Common myeloid progenitor, CD34-positive (primary cell): ENCODE measurements around the gene PPP2R3A.

Experiments used
- CTCF ChIA-PET: fragments of 350-600 bp; sonication (Branson Sonifier 250); formaldehyde crosslinking; loops from one replicate; lab custom pipeline; 2021; ENCODE audit warnings: antibody characterized with exemption; lab: Charles Lee
- POLR2A ChIA-PET: fragments of 350-600 bp; sonication (Branson Sonifier 250); formaldehyde crosslinking; loops from one replicate; lab custom pipeline; 2021; ENCODE audit warnings: antibody characterized with exemption; lab: Charles Lee
- DNase-seq, 3 donors: peaks; one replicate each; pipeline versions ENCODE4 v3.0.0 to v3.0.0-alpha.2; 2013
- H3K27ac ChIP-seq, 2 experiments: 1 replicate in 1 of 2; 2 replicates in 1 of 2; pipeline ENCODE4 v1.7.0; 2013; ENCODE audit warnings: inconsistent platforms in 2 of 2, low read length in 2 of 2, mild to moderate bottlenecking in 2 of 2, low read depth in 1 of 2, moderate library complexity in 1 of 2; ENCODE audit not compliant: severe bottlenecking in 2 of 2, insufficient read depth in 1 of 2, poor library complexity in 1 of 2
- H3K27me3 ChIP-seq, 5 experiments: replicated peaks in 2 of 5; 1 replicate in 3 of 5; 2 replicates in 2 of 5; pipeline versions ENCODE4 v1.6.1 to v1.7.0; 2013; ENCODE audit warnings: low read length in 4 of 5, mild to moderate bottlenecking in 2 of 5, moderate library complexity in 2 of 5, inconsistent platforms in 1 of 5; ENCODE audit not compliant: insufficient read depth in 5 of 5, control insufficient read depth in 4 of 5
- H3K36me3 ChIP-seq, 4 experiments: 1 replicate in 2 of 4; 2 replicates in 2 of 4; pipeline versions ENCODE4 v1.6.1 to v1.7.0; 2013; ENCODE audit warnings: low read length in 3 of 4, control low read depth in 1 of 4, mild to moderate bottlenecking in 1 of 4; ENCODE audit not compliant: control insufficient read depth in 4 of 4, insufficient read depth in 4 of 4
- H3K4me1 ChIP-seq, 4 experiments: 1 replicate in 3 of 4; 2 replicates in 1 of 4; pipeline versions ENCODE4 v1.6.1 to v1.7.1; 2013; ENCODE audit warnings: low read length in 3 of 4, mild to moderate bottlenecking in 3 of 4, control low read depth in 1 of 4, inconsistent platforms in 1 of 4, moderate library complexity in 1 of 4; ENCODE audit not compliant: control insufficient read depth in 4 of 4, insufficient read depth in 4 of 4; ENCODE audit errors: control extremely low read depth in 1 of 4
- H3K4me3 ChIP-seq, 7 experiments: 1 replicate in 4 of 7; 2 replicates in 3 of 7; pipeline versions ENCODE4 v1.5.1 to v1.7.0; 2013; ENCODE audit warnings: mild to moderate bottlenecking in 7 of 7, low read length in 6 of 7, moderate library complexity in 6 of 7, inconsistent platforms in 2 of 7, low read depth in 2 of 7, control low read depth in 1 of 7; ENCODE audit not compliant: insufficient read depth in 4 of 7, control insufficient read depth in 1 of 7; ENCODE audit errors: extremely low read depth in 1 of 7
- H3K9me3 ChIP-seq, 5 experiments: 1 replicate in 4 of 5; 2 replicates in 1 of 5; pipeline versions ENCODE4 v1.6.1 to v1.7.1; 2013; ENCODE audit warnings: low read length in 4 of 5, mild to moderate bottlenecking in 2 of 5, inconsistent platforms in 1 of 5, low read depth in 1 of 5, moderate library complexity in 1 of 5; ENCODE audit not compliant: control insufficient read depth in 4 of 5, insufficient read depth in 2 of 5; ENCODE audit errors: control extremely low read depth in 1 of 5
- WGBS: methylation state at CpG from one replicate; pipeline ENCODE4 v1.1.5; 2013; ENCODE audit not compliant: insufficient coverage; 5-methylcytosine and 5-hydroxymethylcytosine counted together

PPP2R3A gene

GRCh38 chr3:135994708-135995337, 29.3 kb downstream of the PPP2R3A start:
- ChIA-PET POLR2A (no interaction called here), CTCF (no interaction called here)
- 95% methylated on average over 2 of the region's 3 CpGs for WGBS
- peaks cover 0 to 6% (median 4%) of the 10 kb centered on the region in 4 experiments for H3K4me1 ChIP-seq
- H3K4me3 ChIP-seq, result no peak overlapping the region
- no peaks in the 10 kb centered on the region for H3K9me3 ChIP-seq
- H3K27me3 ChIP-seq, result no peaks in the 10 kb centered on the region
- H3K27ac ChIP-seq, result no peak overlapping the region
- no peaks in the 10 kb centered on the region for H3K36me3 ChIP-seq
- no peak for DNase-seq

- WGBS, result 100% methylated on average over 3 of the region's 4 CpGs
- CTCF ChIA-PET, result no interaction called here
- Histone ChIP-seq H3K36me3 (no peaks in the 10 kb centered on the region), H3K9me3 (no peaks in the 10 kb centered on the region), H3K4me1 (peaks cover 0 to 6% (median 4%) of the 10 kb centered on the region in 4 experiments), H3K27me3 (no peaks in the 10 kb centered on the region), H3K4me3 (no peak overlapping the region), H3K27ac (no peak overlapping the region)
- POLR2A ChIA-PET, result no interaction called here
- DNase-seq, result no peak
These were observed 30.2 kb downstream of the PPP2R3A start for GRCh38 chr3:135995766-135996165.

- H3K27me3 ChIP-seq, result no peaks in the 10 kb centered on the region
- CTCF ChIA-PET, result interaction anchor here (0.6 kb wide), 1 partner anchor 928 kb away, joined by 3 read pairs; no protein-coding TSS in a partner anchor
- no peaks in the 10 kb centered on the region for H3K4me1 ChIP-seq
- H3K4me3 ChIP-seq, result no peak overlapping the region
- WGBS, result 95% methylated on average over 5 of the region's 6 CpGs
- H3K9me3 ChIP-seq, result no peaks in the 10 kb centered on the region
- no peak for DNase-seq
- POLR2A ChIA-PET, result no interaction called here
- H3K36me3 ChIP-seq, result no peaks in the 10 kb centered on the region
- no peak overlapping the region for H3K27ac ChIP-seq
These were observed 32.2 kb downstream of the PPP2R3A start for GRCh38 chr3:135997554-135998320.

GRCh38 chr3:136008221-136008620, 42.7 kb downstream of the PPP2R3A start:
- Histone ChIP-seq H3K36me3 (no peaks in the 10 kb centered on the region), H3K4me3 (no peak overlapping the region), H3K27me3 (no peaks in the 10 kb centered on the region), H3K4me1 (peaks cover 0 to under 1% (median 0%) of the 10 kb centered on the region in 4 experiments), H3K27ac (no peak overlapping the region), H3K9me3 (no peaks in the 10 kb centered on the region)
- POLR2A ChIA-PET, result no interaction called here
- DNase-seq, result no peak
- CTCF ChIA-PET, result no interaction called here
- no CpG with 5 or more reads among the region's 1 CpG for WGBS

GRCh38 chr3:136008732-136009470, 43.4 kb downstream of the PPP2R3A start:
- Histone ChIP-seq H3K9me3 (no peaks in the 10 kb centered on the region), H3K27ac (no peak overlapping the region), H3K27me3 (no peaks in the 10 kb centered on the region), H3K4me3 (no peak overlapping the region), H3K4me1 (no peaks in the 10 kb centered on the region), H3K36me3 (no peaks in the 10 kb centered on the region)
- ChIA-PET POLR2A (no interaction called here), CTCF (no interaction called here)
- DNase-seq, result no peak
- WGBS, result 95% methylated on average over 3 of the region's 5 CpGs

GRCh38 chr3:136018876-136019275, 53.3 kb downstream of the PPP2R3A start:
- DNase-seq, result no peak
- no peaks in the 10 kb centered on the region for H3K27me3 ChIP-seq
- POLR2A ChIA-PET, result no interaction called here
- H3K9me3 ChIP-seq, result peaks cover 0 to 2% (median 0%) of the 10 kb centered on the region in 5 experiments
- H3K4me1 ChIP-seq, result no peaks in the 10 kb centered on the region
- no peak overlapping the region for H3K4me3 ChIP-seq
- no peaks in the 10 kb centered on the region for H3K36me3 ChIP-seq
- no peak overlapping the region for H3K27ac ChIP-seq
- 75% methylated on average over 1 of the region's 1 CpG for WGBS
- CTCF ChIA-PET, result no interaction called here

- peaks cover 0 to 2% (median 0%) of the 10 kb centered on the region in 5 experiments for H3K9me3 ChIP-seq
- WGBS, result no CpG with 5 or more reads among the region's 1 CpG
- H3K27me3 ChIP-seq, result no peaks in the 10 kb centered on the region
- H3K4me3 ChIP-seq, result no peak overlapping the region
- H3K4me1 ChIP-seq, result no peaks in the 10 kb centered on the region
- CTCF ChIA-PET, result no interaction called here
- POLR2A ChIA-PET, result no interaction called here
- H3K36me3 ChIP-seq, result no peaks in the 10 kb centered on the region
- DNase-seq, result no peak
- no peak overlapping the region for H3K27ac ChIP-seq
These were observed 56.3 kb downstream of the PPP2R3A start for GRCh38 chr3:136021803-136022202.
